IPS-NIHi7 (cell line): ENCODE measurements around the gene WDFY3.

Experiments used
- DNase-seq: peaks from one replicate; pipeline ENCODE4 v3.0.0; 2012; ENCODE audit warnings: mixed read lengths; ENCODE audit errors: extremely low spot score

WDFY3 gene

GRCh38 chr4:84912741-84913140 lies 53.7 kb downstream of the WDFY3 start:
- no peak for DNase-seq

DNA sequence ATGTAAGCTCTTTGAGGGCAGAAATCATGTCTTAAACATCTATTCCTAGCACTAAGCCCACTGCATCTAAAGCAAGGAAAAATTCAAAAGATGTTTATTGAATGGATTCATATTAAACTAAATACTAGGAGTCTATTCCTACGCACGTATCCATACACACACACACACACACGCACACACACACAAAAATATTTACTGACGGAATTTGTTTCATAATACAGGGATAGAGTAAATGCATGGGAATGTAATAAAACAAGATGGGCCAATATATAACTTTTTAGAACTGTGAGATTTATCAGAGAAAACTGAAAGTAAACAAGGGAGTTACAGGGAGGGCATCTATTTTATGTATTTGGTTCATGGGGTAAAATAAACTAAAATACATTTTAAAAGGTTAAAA lies 57.6 kb downstream of the WDFY3 start:
- DNase-seq = no peak

GRCh38 chr4:84907145-84907544 lies 59.3 kb downstream of the WDFY3 start:
- no peak for DNase-seq

DNA sequence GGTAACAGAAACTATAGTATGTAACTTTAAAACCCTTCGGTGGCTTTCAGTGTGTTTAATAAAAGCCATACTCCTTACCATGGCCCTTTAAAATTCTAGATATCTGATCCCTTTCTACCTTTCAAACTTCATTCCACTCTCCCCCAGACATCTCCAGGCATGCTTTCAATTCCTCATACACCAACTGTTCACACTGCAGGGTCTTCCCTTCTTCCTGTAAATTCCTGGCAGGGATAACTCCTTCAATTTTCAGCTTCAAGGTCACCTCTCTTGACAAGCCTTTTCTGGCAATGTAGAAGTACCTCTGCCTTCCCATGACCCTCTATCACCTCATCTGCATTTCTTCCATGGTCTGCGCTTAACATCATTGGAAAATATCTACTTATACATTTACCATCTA lies 60.8 kb downstream of the WDFY3 start:
- DNase-seq = no peak

GRCh38 chr4:84901740-84902281 lies 64.7 kb downstream of the WDFY3 start:
- no peak for DNase-seq

DNA sequence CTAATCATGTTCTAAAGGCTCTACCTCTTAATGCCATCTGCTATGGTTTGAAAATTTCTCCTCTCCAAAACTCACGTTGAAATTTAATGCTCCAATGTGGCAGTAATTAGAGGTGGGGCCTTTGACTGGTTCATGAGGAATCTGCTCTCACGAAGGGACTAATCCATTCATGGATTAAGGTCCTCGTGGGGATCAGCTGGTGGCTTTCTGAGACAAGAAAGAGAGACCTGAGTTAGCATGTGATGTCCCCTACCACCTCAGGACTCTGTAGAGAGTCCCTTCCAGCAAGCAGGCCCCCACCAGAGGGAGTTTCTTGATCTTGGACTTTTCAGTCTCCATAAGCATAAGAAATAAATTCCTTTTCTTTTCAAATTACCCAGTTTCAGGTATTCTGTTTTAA lies 65.3 kb downstream of the WDFY3 start:
- DNase-seq = no peak

GRCh38 chr4:84899616-84900015 lies 66.9 kb downstream of the WDFY3 start:
- DNase-seq = no peak

GRCh38 chr4:84897516-84897915 lies 69.0 kb downstream of the WDFY3 start:
- no peak for DNase-seq

GRCh38 chr4:84895283-84895682 lies 71.2 kb downstream of the WDFY3 start:
- no peak for DNase-seq

DNA sequence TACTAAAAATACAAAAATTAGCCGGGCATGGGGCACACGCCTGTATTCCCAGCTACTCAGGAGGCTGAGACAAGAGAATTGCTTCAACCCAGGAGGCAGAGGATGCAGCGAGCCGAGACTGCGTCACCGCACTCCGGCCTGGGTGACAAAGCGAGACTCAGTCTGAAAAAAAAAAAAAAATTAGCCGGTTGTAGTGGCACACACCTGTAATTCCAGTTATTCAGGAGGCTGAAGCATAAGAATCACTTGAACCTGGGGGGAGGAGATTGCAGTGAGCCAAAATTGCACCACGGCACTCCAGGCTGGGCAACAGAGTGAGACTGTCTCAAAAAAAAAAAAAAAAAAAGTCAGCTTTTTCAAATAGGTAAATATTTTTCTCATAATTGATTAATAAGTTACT lies 71.9 kb downstream of the WDFY3 start:
- no peak for DNase-seq

DNA sequence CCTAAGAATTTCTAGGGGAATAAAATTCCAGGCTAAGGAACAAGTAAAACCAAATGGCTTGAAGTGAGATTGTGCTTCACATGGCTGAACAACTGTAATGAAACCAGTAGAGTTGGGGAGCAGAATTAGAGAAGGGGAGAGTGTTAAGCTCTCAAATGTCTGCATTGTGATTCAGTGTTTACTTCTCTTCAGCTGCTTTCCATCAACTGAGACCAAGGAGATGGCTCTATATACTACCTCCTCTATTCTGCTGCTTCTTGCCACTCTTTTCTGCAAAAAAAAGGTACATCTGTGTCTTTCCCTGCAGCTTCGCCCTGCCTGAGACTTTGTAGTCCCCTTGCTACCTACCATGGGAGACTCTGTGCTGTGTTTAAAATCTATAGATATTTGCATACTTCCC lies 73.5 kb downstream of the WDFY3 start:
- no peak for DNase-seq

GRCh38 chr4:84887824-84888223 lies 78.7 kb downstream of the WDFY3 start:
- DNase-seq = no peak

GRCh38 chr4:84879651-84880200 lies 86.8 kb downstream of the WDFY3 start:
- no peak for DNase-seq

- DNase-seq = no peak
Measured at GRCh38 chr4:84878546-84878945, 87.9 kb downstream of the WDFY3 start.

DNA sequence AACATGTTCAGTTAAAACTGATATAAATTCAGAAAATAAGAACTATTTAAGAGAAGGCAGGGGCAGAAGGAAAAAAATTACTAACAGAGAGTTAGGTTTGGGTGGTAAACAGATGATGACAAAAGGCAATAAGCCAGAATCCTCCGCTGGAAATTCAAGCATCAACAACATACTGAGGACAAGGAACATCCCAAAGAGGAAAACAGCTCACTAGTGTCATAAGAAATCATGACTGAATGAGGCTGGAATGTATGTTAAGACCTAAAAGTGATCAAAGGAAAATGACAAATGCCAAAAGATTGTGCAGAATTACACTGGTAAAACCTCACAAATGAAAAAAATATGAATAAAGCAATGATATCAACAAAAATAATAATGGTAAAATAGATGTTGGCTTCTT lies 88.4 kb downstream of the WDFY3 start:
- no peak for DNase-seq

DNA sequence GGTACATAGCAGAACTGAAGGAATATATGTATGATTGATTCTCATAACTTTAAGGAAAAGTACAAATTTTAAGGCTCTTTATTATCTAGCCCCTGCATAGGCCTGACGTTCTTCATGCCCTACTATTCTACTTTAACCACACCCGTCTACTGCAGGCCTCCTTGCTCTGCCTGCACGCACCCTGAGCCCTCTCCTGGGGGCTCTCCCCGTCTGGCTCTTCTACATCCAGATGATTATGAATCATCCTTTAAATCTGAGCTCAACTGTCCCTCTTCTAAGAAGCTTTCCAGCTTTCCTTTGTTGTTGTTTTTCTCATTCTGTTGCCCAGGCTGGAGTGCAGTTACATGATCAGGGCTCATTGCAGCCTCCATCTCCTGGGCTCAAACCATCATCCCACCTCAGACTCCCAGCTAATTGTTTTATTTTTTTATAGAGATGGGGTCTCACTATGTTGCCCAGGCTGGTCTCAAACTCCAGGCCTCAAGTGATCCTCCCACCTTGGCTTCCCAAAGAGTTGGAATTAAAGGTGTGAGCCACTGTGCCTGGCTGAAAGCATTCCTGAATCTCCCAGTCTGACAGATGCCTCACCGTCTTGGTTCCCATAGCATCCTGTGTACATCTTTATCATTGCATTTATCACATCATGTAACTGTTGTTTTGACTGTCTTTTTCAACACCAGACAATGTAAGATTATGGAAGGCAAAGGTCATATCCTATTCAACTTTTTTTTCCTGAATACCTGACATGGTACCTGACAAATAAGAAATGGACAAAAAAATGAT lies 89.2 kb downstream of the WDFY3 start:
- DNase-seq = no peak

DNA sequence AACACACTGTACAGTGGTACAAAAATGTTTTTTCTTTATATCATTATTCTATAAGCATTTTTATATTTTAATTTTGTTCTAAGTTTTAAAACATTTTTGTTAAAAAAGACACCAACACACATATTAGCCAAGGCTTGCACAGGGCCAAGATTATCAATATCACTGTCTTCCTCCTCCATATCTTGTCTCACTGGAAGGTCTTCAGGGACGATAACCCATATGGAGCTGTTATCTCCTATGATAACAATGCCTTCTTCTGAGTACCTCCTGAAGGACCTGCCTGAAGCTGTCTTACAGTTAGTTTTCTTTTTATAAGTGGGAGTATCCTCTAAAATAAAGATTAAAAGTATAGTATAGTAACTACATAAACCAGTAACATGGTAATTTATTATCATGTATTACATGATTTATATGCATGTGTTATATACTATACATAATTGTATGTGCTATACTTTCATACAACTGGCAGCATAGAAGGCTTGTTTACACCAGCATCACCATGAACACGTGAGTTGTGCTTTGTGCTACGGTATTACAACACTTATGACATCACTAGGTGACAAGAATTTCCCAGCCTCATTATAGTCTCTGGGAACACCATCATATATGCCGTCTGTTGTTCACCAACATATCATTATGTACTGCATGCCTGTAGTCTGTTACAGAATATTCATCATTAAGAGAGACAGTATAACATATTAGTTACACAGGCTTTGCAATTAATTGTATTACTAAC lies 90.7 kb downstream of the WDFY3 start:
- no peak for DNase-seq

DNA sequence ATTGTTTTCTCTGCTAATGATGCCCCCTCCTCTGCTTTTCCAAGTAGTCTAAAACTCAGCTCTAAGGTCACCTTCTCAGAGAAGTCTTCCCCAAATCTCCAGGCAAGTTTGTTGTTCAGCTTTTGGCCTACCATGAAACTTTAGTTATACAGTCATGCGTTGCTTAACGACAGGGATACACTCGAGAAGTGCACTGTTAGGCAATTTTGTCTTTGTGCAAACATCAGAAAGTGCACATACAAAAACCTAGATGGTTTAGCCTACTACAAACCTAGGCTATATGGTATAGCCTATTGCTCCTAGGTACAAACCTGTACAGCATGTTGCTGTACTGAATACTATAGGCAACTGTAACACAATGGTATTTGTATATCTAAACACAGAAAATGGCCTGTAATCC lies 91.9 kb downstream of the WDFY3 start:
- DNase-seq = no peak

GRCh38 chr4:84870398-84871163 lies 95.9 kb downstream of the WDFY3 start:
- peak; percentile 70 for DNase-seq

- peak; percentile 19 for DNase-seq
Measured at GRCh38 chr4:84866295-84866694, 100.2 kb downstream of the WDFY3 start.

DNA sequence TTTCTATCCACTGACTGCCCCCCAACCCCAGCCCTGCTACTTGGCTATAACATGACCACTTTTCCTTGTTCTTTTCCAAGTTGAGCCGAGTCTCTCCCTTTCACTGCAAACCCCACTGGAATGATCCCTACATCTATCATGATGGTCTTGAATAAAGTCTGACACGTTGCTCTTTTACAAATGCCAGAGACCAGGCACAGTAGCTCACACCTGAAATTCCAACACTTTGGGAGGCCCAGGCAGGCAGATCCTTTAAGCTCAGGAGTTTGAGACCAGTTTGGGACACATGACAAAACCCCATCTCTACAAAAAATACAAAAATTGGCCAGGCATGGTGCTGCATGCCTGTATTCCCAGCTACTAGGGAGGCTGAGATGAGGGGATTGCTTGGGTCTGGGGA lies 100.9 kb downstream of the WDFY3 start:
- DNase-seq = no peak

- DNase-seq = no peak
Measured at GRCh38 chr4:84862064-84862463, 104.4 kb downstream of the WDFY3 start.
